HG03469 (cell line): Measurements from ENCODE around the gene TGIF2.
"Not testable (repeated sequence)": the region's sequence is repeated elsewhere in the genome, so short reads cannot be mapped to it uniquely, and the experiment has no call there.

Source experiments
- ATAC-seq: cut with Tn5 transposase; IDR thresholded peaks from one replicate; pipeline ENCODE4 v1.9.1; 2021; ENCODE audit warnings: mild to moderate bottlenecking, moderate library complexity, moderate number of reproducible peaks; ENCODE audit not compliant: unreplicated experiment

The TGIF2 gene

DNA sequence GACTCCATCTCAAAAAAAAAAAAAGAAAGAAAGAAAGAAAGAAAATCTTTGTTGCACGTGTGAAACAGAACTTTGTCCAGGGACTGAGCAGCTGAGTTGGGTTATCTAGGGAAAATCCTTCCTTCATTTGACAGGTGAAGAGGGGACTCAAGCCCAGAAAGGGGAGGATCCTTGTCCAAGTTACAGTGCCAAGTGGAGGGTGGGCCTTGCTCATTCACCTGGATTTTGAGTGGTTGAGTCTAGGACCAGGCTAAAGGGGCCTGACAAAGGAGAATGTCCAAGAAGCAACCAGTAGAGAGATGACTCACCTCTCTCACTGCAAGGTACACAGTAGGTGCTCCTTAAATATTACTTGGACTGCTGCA lies 2.7 kb downstream of the TGIF2 start:
- ATAC-seq = no peak

DNA sequence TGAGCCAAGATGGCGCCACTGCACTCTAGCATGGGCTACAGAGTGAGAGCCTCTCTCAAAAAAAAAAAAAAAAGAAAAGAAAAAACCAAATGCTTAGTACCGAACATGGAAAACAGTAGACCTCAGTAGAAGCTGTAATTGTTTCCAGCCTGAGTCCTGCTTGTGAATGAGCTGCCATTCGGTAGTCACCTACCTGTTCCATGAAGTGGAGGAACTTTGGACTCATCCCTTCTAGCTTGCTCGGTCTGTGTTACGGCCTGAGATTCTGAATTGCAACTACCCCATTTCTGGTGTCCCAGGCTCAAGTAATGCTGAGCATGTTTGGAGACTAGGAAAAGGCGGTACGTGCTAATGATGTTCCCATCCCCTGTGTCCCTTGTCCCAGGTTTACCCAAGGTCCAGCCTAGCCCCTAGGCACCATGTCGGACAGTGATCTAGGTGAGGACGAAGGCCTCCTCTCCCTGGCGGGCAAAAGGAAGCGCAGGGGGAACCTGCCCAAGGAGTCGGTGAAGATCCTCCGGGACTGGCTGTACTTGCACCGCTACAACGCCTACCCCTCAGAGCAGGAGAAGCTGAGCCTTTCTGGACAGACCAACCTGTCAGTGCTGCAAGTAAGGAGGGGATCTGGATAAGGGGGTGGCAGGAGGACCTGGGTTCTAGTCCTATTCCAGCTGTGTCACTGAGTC lies 5.1 kb downstream of the TGIF2 start:
- no peak for ATAC-seq

DNA sequence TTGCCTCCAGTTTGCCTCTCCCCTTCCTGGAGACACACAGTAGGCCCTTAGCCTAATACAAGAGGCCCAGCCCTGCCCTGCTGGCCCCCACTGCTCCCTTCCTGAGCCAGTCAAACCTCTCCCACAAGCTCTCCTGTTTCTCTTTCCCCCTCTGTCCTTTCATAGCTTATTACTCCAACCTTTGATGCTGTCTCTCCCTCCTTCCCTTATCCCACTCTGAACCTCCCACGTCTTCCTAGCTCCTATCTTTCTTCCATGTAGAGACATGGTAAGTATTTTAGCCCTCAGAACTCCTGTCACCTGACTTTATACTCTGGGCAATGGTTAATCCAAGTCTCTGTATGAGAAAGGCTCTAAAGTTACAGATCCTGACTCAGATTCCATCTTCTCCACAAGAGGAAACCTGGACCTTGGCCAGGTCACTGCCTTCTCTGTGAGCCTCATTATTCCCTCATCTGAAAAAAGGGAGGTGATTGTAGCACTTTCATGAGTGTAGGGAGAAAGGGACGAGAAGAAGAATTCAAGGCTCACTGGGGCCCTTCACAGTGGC lies 6.7 kb downstream of the TGIF2 start:
- ATAC-seq = no peak

DNA sequence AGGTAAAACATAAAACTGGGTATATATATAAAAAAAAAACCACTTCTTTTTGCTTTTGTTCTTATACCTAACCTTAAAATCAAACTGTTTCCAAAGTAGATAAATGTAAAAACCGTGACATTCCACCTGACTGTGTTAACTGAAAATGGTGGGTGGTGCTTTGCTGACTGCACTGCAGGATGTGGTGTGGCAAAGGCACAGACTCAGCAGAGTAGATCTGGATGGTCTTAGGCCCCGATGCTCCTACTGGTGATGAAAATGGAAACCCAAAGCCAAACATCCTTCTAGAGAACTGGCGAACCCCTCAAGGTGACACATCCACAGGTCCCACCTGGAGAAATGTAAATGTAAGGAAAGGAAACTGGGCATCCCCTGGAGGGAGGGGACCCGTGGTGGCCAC lies 8.9 kb downstream of the TGIF2 start:
- no peak for ATAC-seq

DNA sequence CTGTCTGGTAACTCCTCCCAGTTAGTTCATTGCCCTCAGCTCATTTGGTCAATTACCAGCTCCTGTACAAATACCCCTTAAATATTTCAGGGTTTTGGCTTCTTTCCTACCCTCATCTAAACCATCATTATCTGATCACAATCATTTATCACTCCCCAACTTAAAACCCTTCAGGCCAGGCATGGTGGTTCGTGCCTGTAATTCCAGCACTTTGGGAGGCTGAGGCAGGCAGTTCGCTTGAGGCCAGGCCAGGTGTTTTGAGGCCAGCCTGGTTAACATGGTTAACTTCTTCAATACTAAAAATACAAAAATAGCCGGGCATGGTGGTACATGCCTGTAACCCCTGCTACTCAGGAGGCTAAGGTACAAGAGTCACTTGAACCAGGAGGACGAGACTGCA lies 9.4 kb downstream of the TGIF2 start:
- no peak for ATAC-seq

DNA sequence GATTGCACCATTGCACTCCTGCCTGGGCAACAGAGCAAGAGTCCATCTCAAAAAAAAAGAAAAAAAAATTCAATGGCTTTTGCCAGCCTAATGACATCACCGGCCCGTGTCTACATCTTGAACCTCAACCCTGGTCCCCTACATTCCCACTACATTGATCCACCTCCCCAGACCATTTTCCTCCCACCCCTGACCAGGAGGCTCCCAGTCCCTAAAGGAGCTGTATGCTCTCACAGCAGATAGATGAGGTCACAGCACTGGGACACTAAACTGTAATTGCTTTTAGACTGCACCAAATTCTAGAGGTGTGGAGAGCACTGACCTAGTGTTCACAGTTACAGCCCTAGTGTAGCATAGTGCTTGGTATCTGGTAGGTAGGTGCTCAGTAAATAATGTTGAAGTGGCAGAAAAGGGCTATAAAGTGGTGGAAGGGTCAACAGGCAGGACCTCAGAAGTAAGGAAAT lies 10.7 kb downstream of the TGIF2 start:
- no peak for ATAC-seq

DNA sequence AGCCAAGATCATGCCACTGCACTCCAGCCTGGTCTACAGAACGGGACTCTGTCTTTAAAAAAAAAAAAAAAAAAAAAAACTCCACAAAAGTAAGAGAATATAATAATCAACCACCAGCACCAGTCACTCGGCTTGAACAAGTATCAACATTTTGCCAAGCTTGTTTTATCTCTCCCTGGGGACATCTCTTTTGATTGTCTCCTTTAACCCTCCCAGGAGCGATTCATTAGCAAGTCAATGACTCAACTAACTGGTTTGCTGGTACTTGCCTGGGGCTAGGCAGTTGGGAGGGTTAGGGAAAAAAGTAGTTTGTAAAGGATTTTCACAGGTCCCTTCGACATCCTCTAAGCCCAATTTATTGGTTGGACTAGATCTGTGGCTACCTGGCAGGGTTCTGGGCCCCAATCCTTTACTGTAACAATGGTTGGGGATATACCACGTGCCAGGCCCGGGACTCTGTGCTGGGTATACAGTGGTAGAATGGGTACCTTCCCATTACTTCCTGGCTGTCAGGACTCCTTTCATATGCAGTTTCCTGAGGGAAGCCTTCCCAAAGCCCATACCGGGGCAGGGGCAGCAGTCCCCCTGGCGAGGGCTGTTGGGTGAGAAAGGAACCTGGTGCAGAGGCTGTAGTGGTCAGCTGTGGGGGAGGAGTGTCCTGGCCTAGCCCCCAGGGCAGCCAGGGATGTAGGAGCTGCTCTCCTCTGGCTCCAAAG lies 12.2 kb downstream of the TGIF2 start:
- ATAC-seq = no peak

DNA sequence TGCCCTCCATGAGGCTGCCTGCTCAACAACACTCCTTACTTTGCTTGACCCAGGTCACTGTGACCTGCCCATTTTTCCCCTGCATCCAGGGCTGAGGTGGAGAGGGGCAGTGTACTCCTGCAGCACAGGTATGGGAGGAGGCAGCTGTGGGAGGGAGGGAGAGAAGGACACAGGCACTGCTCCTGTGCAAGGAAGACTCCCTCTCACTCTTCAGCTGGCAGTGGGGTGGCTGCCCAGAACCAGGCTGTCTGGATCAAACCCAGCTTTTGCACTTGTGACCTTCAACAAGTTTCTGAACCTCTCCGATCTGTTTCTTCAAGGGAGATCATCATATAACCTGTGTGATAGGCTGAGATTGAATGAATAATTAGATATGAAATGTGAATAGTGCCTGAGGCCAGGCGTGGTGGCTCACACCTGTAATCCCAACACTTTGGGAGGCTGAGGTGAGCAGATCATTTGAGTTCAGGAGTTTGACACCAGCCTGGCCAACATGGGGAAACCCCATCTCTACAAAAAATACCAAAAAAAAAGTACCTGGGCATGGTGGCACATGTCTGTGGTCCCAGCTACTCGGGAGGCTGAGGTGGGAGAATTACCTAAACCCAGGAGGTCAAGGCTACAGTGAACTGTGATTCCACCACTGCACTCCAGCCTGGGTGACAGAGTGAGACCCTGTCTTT lies 14.1 kb downstream of the TGIF2 start:
- ATAC-seq = no peak

DNA sequence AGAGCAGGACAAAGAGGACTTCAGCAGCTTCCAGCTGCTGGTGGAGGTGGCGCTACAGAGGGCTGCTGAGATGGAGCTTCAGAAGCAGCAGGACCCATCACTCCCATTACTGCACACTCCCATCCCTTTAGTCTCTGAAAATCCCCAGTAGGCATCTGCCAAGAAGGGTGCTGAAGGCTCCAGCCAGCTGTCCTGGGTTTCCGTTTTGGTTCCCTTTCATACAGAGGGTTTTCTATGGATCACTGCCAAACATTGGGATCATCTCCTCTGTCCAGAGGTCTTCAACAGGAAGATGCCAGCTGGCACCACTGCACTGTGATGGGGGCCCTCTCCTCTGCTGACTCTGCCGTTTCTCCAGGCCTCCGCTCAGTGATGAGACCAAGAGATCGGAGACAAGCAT lies 17.9 kb downstream of the TGIF2 start:
- ATAC-seq = no peak

DNA sequence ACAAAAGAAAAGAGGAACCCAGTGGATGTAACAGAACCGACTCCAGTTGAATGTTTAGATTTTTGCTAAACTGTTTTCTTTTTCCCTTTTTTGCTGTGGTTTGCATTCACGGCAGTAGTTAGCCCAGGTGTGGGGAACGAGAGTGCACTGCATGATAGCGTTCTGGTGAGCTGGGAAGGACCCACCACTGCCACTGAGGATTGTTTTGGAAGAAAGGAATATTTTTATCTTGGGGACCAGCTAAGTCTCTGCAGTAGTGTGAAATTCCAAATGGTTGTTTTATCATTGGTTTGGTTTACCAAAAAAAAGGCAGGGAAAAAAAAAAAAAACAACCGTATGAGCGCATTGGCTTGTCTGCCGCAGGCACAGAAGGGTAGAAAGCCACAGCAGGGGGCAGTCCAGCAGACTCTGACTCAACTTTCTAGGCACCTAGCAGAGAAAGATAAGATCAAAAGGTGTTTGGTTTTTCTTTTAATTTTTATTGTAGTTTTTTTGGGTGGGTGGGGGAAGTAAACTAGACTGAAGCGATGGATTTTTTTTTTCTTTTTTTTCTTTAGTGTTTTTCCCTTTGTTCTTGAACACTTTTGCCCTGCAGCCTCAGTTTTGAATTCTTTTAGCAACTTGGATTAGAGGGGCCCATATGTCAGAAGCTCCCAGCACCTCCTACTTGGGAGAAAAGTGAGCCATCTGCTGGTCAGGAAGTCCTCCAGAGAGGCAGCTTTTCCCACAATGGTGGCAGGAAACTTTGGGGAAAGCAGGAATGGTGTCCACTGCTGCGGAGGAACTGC lies 18.7 kb downstream of the TGIF2 start:
- ATAC-seq = no peak

DNA sequence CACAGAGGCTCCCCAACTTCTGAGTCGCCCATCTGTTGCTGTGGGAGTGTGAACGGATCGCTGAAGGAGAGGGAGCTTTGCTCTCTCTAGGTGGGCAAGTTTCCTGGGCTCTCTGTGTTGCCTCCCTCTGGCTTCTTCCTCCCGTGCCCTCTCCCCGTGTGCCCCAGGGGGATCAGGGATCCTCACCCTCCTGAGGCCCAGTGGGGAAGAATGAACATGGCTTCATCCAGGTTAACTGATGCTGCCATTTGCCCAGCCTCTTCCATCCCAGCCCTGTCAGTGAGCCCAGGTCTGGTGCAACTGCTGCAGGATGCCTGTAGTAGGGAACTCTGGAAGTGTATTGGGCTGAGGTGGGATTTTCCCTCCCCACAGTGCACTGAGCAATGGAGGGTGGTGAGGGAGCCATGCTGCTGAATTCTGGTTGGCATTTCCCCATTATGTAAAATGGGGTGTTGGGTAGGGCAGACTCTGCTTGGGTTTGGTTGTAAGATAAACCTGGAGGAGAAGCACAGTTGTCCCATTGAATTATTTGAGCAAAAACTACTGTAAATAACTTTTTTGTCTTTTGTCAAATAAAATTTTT lies 20.0 kb downstream of the TGIF2 start:
- ATAC-seq = no peak

DNA sequence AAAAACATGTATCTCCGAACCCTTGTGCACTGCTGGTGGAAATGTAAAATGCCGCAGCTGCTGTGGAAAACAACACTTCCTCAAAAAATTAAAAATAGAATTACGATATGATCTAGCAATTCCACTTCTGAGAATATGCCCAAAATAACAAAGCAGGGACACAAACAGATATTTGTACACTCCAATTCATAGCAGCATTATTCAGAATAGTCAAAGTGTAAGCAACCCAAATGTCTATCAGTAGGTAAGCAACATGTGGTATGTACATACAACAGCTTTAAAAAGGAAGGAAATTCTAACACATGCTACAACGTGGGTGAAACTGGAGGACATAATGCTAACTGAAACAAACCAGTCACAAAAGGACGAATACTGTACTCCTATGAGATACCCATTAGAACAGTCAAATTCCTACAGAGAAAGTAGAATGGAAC lies 26.5 kb downstream of the TGIF2 start:
- no peak for ATAC-seq

DNA sequence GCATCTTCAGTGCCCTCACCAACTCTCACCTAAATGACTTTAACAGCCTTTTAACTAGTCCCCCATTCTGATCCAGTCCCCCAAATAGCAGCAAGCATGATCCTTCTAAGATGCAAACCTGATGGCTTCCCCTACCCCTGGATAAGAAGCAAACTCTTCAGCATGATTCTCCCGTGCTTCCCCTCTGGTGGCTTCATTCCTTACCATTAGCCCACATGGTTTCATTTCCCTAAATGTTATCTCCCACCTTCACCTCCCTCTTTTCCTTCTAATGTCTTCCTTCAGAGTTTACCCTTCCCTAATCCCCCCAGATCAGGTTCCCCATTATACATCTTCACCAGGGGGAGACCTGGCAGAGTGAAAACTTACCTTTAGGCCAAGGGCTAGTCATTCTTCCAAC lies 28.1 kb downstream of the TGIF2 start:
- no peak for ATAC-seq

DNA sequence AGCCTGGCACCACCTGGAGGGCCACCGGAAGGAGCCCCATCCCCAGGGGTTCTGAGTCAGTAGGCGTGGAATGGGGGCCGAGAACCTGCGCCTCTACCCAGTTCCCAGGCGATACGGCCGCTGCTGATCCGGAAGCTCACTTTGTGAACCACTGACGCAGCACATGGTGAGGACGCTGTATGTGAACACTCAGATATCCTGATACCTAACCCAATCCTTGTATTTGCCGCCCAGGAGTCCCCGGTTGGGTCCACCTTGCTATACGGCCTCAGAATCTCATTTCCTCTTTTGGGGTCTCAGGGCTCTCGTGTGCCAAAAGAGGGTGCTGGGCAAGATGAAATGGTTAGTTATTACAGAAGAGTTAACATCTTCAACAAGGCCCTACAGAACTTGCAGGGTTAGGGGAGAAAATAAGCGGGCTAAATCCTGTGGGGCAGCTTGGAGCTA lies 31.6 kb downstream of the TGIF2 start:
- peak; percentile 6 for ATAC-seq

DNA sequence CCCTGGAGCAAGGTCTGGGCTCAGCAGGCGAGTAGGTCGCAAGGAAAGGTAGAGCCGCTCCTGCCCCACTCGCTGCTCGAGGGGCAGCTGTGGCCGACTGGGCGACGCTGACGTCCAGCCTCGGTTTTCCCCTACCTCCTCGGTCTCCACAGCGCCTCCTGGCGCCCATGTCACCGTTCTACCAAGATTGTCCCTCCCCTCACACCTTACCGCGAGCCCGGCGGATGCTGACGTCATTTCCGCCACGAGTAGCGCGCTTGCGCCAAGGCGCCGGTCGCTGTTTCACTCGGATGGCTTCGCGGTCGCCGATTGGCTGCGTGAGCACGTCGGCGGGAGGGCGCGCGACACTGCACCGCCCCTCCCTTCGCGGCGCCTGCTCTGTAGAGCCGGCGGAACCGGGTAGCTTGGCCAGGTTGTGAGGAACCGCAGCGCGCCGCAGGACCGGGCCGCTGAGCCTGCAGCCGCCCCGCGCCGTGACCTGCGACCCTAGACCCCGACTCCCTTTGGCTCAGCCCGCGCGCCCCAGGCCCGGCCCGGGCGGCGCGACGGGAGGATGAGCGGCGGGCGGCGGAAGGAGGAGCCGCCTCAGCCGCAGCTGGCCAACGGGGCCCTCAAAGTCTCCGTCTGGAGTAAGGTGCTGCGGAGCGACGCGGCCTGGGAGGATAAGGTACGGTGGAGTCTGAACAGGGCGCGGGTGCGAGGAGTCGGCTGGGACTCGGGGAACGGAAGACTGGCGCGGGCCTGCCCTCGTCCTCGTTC lies 32.2 kb downstream of the TGIF2 start, which contains the start of gene RAB5IF:
RAB5IF (plus strand) TSS at position 381 of the 759 bp plus-strand sequence; CDS start at position 554, 173 bp downstream.
- peak; percentile 66 for ATAC-seq

DNA sequence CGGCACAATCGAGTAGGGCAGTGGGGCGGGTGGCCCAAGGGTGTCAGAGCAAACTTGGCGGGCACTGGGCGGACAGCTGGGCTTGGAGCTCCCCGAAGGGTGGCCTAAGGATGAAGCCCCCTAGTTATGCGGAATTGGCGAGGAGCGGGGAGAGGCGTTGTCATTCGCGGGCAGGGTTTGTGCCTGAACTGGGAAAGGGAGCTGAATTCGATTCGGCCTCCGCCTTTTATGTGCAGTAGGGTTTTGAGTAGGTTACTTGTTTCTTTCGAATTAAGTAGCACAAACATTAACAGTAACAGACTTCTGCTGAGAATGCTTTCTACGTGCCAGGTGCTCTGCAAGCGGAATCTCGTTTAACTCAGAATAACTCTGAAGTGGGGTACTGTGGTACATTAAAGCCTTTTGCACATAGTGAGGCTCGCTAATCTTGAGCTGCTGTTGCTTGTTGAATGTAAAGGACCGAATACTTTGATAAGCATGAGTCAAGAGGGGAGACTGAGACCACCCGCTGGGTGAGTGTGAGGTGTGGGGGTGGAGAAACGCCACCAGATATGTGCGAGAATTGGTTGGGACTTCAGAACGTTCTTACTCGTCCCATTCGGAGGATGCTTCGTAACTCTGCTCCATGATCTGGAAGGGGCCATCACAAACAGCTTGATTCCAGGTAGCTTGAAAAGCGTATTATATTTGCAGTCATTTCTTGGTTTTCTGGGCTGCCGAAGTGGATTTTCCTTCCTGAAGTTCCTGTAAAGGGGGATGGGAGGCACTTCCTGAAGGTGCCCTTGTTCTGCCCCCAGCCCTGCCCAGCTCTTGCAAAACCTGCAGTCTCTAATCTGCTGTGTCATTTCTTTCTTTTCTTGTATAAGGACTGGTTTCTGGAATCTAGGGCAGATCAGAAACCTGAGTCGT lies 33.0 kb downstream of the TGIF2 start:
- no peak for ATAC-seq

DNA sequence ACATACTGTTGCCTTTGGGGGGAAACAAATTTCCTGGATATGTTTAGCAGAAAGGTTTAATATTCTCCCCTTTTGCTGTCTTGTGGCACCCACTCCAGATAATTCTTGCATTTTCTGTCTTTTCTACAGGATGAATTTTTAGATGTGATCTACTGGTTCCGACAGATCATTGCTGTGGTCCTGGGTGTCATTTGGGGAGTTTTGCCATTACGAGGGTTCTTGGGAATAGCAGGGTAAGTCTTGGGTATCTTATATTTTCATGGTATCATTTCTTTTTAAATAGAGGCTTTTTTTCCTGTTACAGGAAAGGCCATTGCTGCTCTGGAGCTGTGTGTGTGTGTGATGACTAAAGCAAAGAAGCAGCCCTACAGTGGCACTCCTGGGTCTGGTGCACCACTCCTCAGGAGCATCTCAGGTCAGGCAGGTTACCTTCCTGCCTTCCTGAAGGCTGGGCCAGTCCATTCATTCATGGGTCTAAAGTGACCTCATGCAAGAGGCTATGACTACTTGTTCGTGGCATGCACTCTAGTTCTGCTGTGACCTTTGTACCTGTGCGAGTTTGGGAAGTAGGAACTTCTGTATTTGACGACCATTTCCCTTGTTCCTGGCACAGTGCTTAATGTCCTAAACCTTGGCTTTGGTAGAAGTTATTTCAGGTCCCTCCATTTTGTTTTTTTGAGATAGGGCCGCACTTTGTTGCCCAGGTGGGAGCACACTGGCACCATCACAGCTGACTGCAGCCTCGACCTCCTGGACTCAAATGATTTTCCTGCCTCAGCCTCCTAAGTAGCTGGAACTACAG lies 34.4 kb downstream of the TGIF2 start:
- ATAC-seq = no peak

DNA sequence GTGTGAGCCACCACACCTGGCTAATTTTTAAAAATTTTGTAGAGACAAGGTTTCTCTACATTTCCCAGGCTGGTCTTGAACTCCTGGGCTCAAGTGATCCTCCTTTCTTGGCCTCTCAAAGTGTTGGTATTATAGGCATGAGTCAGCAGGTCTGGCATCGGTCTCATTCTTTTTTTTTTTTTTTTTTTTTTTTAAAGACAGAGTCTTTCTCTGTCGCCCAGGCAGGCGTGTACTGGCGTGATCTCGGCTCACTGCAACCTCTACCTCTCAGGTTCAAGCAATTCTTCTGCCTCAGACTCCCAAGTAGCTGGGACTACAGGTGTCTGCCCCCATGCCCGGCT lies 35.0 kb downstream of the TGIF2 start:
- not testable (repeated sequence) for ATAC-seq
